OCI-M1 (cell line): ENCODE measurements around the gene SYNGR1.

Experiments
- DNase-seq: peaks from one replicate; lab custom pipeline; 2025; lab: John Stamatoyannopoulos, UW

Gene SYNGR1

GRCh38 chr22:39431216-39431801 lies 81.5 kb downstream of the SYNGR1 start:
- no peak for DNase-seq

DNA sequence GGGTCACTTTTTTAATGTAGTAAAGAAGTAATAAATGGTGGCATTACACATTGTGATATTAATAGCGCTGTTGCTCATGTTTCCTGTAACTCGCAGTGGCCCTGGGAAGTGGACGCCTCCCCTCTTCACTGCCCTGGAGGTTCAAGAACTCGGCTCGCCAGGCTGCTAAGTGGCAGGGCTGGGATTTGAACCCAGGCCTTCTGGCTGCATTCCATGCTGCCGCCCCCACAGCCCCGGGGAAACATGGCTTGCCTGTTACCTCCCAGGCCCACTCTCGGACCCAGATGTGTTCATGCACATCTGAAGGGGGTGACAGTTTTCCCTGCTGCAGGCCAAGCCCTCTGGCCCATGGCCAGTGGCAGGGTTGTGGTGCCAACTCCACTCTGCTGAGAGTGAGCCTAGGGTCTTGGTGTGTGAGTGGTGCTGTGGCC lies 82.0 kb downstream of the SYNGR1 start:
- no peak for DNase-seq

DNA sequence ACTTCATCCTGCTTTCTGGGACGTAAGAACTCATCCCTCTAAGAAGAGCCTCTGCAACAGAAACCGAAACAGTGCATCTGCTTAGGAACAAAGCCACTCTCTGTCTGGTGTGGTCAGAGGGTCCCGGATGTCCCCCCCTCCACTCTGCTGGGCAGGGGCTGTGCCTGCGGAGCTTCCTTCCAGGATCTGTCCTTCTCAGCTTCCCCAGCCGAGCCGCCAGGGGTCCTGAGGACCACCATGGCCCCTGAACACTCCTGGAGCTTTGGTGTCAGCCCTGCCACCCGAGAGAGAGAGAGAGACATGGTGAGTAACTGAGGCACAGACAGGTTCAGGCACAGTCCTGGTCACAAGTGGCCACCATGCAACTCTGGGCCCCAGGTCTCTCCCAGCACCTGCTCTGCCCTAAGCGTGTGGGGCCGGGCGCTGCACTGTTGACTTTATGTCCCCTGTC lies 82.6 kb downstream of the SYNGR1 start:
- no peak for DNase-seq

- DNase-seq: no peak
Observed at GRCh38 chr22:39433476-39434242, 83.9 kb downstream of the SYNGR1 start.

DNA sequence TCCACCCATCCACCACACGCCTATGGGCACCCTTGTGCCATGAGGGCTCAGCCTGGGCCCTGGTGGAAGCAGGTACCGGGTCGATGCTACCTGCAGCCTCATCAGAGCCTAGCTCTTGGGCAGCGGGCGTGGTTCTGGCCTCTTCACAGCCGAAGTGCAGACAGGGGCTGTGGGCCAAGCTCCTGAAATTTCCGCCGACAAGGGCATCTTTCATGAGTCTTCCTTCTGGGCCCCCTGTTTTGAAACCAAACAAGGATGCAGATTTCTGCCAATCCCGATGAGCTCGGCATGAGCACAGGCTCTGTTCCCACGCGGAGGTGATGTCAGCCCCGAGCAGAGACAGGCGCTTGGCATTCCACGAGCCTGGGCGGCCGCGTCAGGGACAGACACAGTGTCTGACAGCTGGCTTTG lies 84.5 kb downstream of the SYNGR1 start:
- DNase-seq: no peak

DNA sequence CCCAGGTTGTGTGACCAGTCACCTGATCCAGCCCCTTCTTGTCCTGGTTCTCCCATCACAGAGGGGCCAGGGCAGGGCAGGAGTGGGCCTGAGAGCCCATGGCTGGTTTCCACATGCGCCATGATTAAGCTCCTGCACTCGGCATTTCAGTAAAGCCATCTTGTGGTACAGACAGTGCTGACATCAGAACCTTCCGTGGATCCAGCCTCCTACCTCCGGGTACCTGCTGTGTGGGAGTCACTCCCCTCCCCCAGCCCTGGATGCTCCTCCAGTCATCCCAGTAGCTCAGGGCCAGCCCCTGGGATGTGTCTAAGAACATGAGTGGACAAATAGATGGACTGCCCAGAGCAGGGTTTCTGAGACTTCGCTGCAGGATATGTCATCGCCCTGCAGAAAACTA lies 84.9 kb downstream of the SYNGR1 start:
- DNase-seq: no peak
